ENCODE measurements around the gene BSPRY. TPM values are rescaled to one million over a fixed set of nuclear protein-coding genes. Genes with fewer than 3 reads are reported as not detected.

The BSPRY gene
- total RNA-seq, 1 experiment from 2014 or later, result 14.5 TPM

DNA sequence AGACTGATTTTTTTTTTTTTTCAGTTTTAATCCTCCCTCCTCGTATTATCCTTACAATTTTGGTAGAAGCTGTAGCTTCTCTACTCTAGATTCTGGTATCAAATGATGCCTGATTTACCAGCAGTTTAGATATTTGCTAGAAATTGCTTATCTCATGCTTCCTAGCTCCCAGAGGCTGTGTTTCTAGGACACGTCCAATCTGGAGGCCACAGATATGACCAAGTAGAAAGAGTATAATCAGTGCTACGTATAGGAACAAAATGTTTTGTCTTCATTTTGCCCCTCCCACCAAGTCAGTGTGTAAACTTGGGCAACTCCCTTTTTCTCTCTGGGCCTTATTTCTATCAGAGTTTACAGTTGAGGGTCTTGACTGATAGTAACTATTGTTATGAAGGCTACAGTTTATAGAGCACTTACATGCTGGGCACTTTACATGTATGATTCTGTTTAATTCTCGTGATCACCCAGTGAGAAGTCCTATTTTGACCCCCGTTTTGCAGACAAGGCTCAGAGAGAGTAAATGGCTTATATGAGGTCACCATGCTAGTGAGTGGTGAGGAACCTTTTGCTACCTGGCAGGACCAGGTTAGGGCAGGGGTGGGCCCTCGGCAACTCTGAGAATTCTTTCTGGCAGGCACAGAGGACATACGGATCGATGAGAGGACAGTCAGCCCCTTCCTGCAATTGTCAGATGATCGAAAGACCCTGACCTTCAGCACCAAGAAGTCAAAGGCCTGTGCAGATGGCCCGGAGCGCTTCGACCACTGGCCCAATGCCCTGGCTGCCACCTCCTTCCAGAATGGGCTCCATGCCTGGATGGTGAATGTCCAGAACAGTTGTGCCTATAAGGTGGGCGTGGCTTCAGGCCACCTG lies 19.9 kb downstream of the BSPRY start:
- CTCF ChIA-PET, result interaction anchor here (0.7 kb wide), 1 partner anchor 447 kb away, joined by 3 read pairs; no protein-coding TSS in a partner anchor
- intact Hi-C loops (cut with micrococcal nuclease; ENCODE audit: unreplicated experiment), result no loop called here

GRCh38 chr9:113369855-113370140 lies 20.5 kb downstream of the BSPRY start:
- no peaks in the 10 kb centered on the region for H3K9me3 Mint-ChIP-seq (ENCODE audit: low read depth, unreplicated experiment)
- CTCF ChIA-PET, result no interaction called here
- DNase-seq, result no peak
- TF ChIP-seq CTCF (IDR thresholded peaks at IDR 0.05; ENCODE audit: unreplicated experiment), result no peak
- no peaks in the 10 kb centered on the region for H3K4me1 Mint-ChIP-seq (ENCODE audit: low read depth, unreplicated experiment)
- BruUV-seq (replicated peaks), result no TSS peak
- no peaks in the 10 kb centered on the region for H3K27me3 Mint-ChIP-seq (ENCODE audit: unreplicated experiment)
- no peak overlapping the region for H3K4me3 Mint-ChIP-seq (ENCODE audit: low read depth, unreplicated experiment)
- peaks cover 17% of the 10 kb centered on the region for H3K36me3 Mint-ChIP-seq (ENCODE audit: insufficient read depth, unreplicated experiment)
- no peak overlapping the region for H3K27ac Mint-ChIP-seq (ENCODE audit: unreplicated experiment)
- intact Hi-C loops (cut with micrococcal nuclease; ENCODE audit: unreplicated experiment), result no loop called here

More for the DNA sequence above, 19.9 kb downstream of the BSPRY start:
- no peak overlapping the region for H3K27ac Mint-ChIP-seq (ENCODE audit: unreplicated experiment)
- no peak overlapping the region for H3K4me3 Mint-ChIP-seq (ENCODE audit: low read depth, unreplicated experiment)
- H3K9me3 Mint-ChIP-seq (ENCODE audit: low read depth, unreplicated experiment), result no peaks in the 10 kb centered on the region
- no peak for DNase-seq
- TF ChIP-seq CTCF (IDR thresholded peaks at IDR 0.05; ENCODE audit: unreplicated experiment), result no peak
- peaks cover 17% of the 10 kb centered on the region for H3K36me3 Mint-ChIP-seq (ENCODE audit: insufficient read depth, unreplicated experiment)
- H3K27me3 Mint-ChIP-seq (ENCODE audit: unreplicated experiment), result no peaks in the 10 kb centered on the region
- no TSS peak for BruUV-seq (replicated peaks)
- H3K4me1 Mint-ChIP-seq (ENCODE audit: low read depth, unreplicated experiment), result no peaks in the 10 kb centered on the region

DNA sequence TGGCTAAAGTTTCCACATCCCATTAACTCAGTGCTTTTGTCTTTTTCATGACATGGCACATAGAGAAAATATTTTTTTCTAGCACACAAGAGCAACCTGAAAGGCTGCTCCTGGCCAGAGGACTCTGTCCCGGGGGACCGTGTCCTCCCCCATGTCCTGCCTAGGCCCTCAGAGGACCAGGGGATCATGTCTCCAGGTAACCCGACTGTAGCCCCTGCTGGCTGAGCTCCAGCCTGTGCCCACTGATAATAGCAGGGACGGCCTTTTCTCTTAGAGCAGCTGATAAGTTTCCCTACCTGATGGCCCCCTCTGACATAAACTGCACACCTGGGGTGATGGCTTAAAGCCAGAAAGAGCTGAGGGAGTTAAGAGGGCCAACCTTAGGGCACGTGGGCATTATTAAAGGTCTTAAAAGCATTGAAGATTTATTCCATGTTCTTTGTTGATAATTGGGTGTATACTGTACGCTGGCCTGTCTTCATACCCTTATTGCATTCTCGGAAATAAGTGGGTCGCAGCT lies 21.5 kb downstream of the BSPRY start:
- Mint-ChIP-seq H3K27ac (ENCODE audit: unreplicated experiment) (no peak overlapping the region), H3K9me3 (ENCODE audit: low read depth, unreplicated experiment) (no peaks in the 10 kb centered on the region), H3K4me3 (ENCODE audit: low read depth, unreplicated experiment) (no peak overlapping the region), H3K36me3 (ENCODE audit: insufficient read depth, unreplicated experiment) (peaks cover 23% of the 10 kb centered on the region), H3K4me1 (ENCODE audit: low read depth, unreplicated experiment) (no peaks in the 10 kb centered on the region), H3K27me3 (ENCODE audit: unreplicated experiment) (no peaks in the 10 kb centered on the region)
- BruUV-seq (replicated peaks), result no TSS peak
- intact Hi-C loops (cut with micrococcal nuclease; ENCODE audit: unreplicated experiment), result no loop called here
- no peak for DNase-seq
- no peak for TF ChIP-seq CTCF (IDR thresholded peaks at IDR 0.05; ENCODE audit: unreplicated experiment)
- CTCF ChIA-PET, result no interaction called here

DNA sequence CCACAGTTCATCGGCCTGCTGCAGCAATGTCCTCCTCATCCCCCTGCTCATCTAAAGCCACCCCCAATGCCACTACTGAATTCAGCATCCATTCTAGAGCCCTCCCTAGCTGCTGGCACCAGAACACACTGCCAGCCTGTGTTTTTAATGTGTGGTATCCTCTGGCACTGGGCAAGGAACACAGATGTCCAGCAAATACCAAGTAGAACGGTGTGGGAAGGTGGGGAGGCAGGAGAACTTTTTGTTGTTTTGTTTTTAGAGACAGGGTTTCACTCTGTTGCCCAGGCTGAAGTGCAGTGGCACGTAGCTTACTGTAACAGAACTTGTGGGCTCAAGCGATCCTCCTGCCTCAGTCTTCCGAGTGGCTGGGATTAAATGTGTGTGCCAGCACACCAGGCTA lies 22.7 kb downstream of the BSPRY start:
- no peak for DNase-seq
- H3K36me3 Mint-ChIP-seq (ENCODE audit: insufficient read depth, unreplicated experiment), result peaks cover 35% of the 10 kb centered on the region
- no peaks in the 10 kb centered on the region for H3K4me1 Mint-ChIP-seq (ENCODE audit: low read depth, unreplicated experiment)
- H3K27ac Mint-ChIP-seq (ENCODE audit: unreplicated experiment), result no peak overlapping the region
- CTCF ChIA-PET, result no interaction called here
- BruUV-seq (replicated peaks), result no TSS peak
- intact Hi-C loops (cut with micrococcal nuclease; ENCODE audit: unreplicated experiment), result no loop called here
- no peak overlapping the region for H3K4me3 Mint-ChIP-seq (ENCODE audit: low read depth, unreplicated experiment)
- no peak for TF ChIP-seq CTCF (IDR thresholded peaks at IDR 0.05; ENCODE audit: unreplicated experiment)
- H3K9me3 Mint-ChIP-seq (ENCODE audit: low read depth, unreplicated experiment), result no peaks in the 10 kb centered on the region
- H3K27me3 Mint-ChIP-seq (ENCODE audit: unreplicated experiment), result no peaks in the 10 kb centered on the region

Data from Calu3 (cell line).